H9 (cell line): ENCODE measurements around the gene TFDP1. TPM values are rescaled to one million over a fixed set of nuclear protein-coding genes. Genes with fewer than 3 reads are reported as not detected.

Experiments used
- DNase-seq: peaks from one replicate; pipeline ENCODE4 v3.0.0-alpha.2; 2017
- H2AFZ ChIP-seq: one replicate; pipeline ENCODE4 v1.6.1; 2013; ENCODE audit warnings: mild to moderate bottlenecking, low read length, control low read depth, moderate library complexity
- H2AK5ac ChIP-seq: 2 replicates; pipeline ENCODE4 v1.6.1; 2013; ENCODE audit warnings: low read length, control low read depth, mixed read lengths; ENCODE audit not compliant: insufficient read length
- H2BK120ac ChIP-seq: one replicate; pipeline ENCODE4 v1.6.1; 2013; ENCODE audit warnings: low read depth, mild to moderate bottlenecking, low read length, control low read depth, inconsistent platforms; ENCODE audit not compliant: poor library complexity, severe bottlenecking
- H2BK12ac ChIP-seq: 2 replicates; pipeline ENCODE4 v1.6.1; 2013; ENCODE audit warnings: low read length, control low read depth, mixed read lengths, low read depth; ENCODE audit not compliant: insufficient read length
- H2BK15ac ChIP-seq: 2 replicates; pipeline ENCODE4 v1.6.1; 2013; ENCODE audit warnings: low read depth, low read length, control low read depth
- H2BK20ac ChIP-seq: one replicate; pipeline ENCODE4 v1.6.1; 2013; ENCODE audit warnings: low read depth, mild to moderate bottlenecking, low read length, control low read depth, inconsistent platforms; ENCODE audit not compliant: poor library complexity, severe bottlenecking
- H2BK5ac ChIP-seq: 2 replicates; pipeline ENCODE4 v1.6.1; 2013; ENCODE audit warnings: low read length, control low read depth, mixed read lengths; ENCODE audit not compliant: insufficient read length
- H3K14ac ChIP-seq: 2 replicates; pipeline ENCODE4 v1.6.1; 2013; ENCODE audit warnings: low read length, control low read depth; ENCODE audit not compliant: insufficient read depth
- H3K18ac ChIP-seq: 2 replicates; pipeline ENCODE4 v1.6.1; 2013; ENCODE audit warnings: low read depth, mild to moderate bottlenecking, mixed read lengths, low read length, control low read depth; ENCODE audit not compliant: insufficient read length
- H3K23ac ChIP-seq: 2 replicates; pipeline ENCODE4 v1.6.1; 2013; ENCODE audit warnings: low read length, control low read depth, mixed read lengths, low read depth; ENCODE audit not compliant: insufficient read length
- H3K23me2 ChIP-seq: 2 replicates; pipeline ENCODE4 v1.6.1; 2013; ENCODE audit warnings: low read depth, mild to moderate bottlenecking, mixed read lengths, low read length, control low read depth; ENCODE audit not compliant: insufficient read length, poor library complexity, severe bottlenecking
- H3K27ac ChIP-seq: 2 replicates; pipeline ENCODE4 v1.5.1; 2013; ENCODE audit warnings: low read length, control low read depth, mixed read lengths, low read depth; ENCODE audit not compliant: insufficient read length
- H3K27me3 ChIP-seq: 2 replicates; pipeline ENCODE4 v1.6.1; 2013; ENCODE audit warnings: low read length, control low read depth, inconsistent platforms; ENCODE audit not compliant: insufficient read depth
- H3K4ac ChIP-seq: 2 replicates; pipeline ENCODE4 v1.6.1; 2013; ENCODE audit warnings: low read depth, mild to moderate bottlenecking, control low read depth, inconsistent platforms, low read length, moderate library complexity
- H3K4me1 ChIP-seq: 2 replicates; pipeline ENCODE4 v1.6.1; 2013; ENCODE audit warnings: low read length, control low read depth, inconsistent platforms; ENCODE audit not compliant: insufficient read depth
- H3K4me2 ChIP-seq: 2 replicates; pipeline ENCODE4 v1.6.1; 2013; ENCODE audit warnings: low read length, control low read depth, mixed read lengths; ENCODE audit not compliant: insufficient read length, insufficient read depth
- H3K56ac ChIP-seq: 2 replicates; pipeline ENCODE4 v1.6.1; 2013; ENCODE audit warnings: low read depth, mild to moderate bottlenecking, mixed read lengths, low read length, control low read depth; ENCODE audit not compliant: insufficient read length
- H3K79me1 ChIP-seq: 2 replicates; pipeline ENCODE4 v1.6.1; 2013; ENCODE audit warnings: low read depth, mild to moderate bottlenecking, moderate library complexity, low read length, control low read depth, inconsistent platforms; ENCODE audit not compliant: insufficient read depth, poor library complexity, severe bottlenecking
- H3K79me2 ChIP-seq: 2 replicates; pipeline ENCODE4 v1.6.1; 2013; ENCODE audit warnings: low read length, control low read depth, inconsistent platforms; ENCODE audit not compliant: insufficient read depth
- H3K9ac ChIP-seq: 2 replicates; pipeline ENCODE4 v1.6.1; 2013; ENCODE audit warnings: low read length, control low read depth, mixed read lengths; ENCODE audit not compliant: insufficient read length; ENCODE audit errors: extremely low read depth
- H3K9me3 ChIP-seq: one replicate; pipeline ENCODE4 v1.6.1; 2013; ENCODE audit warnings: low read depth, low read length, inconsistent platforms; ENCODE audit not compliant: control insufficient read depth
- H3T11ph ChIP-seq: one replicate; pipeline ENCODE4 v1.6.1; 2013; ENCODE audit warnings: mild to moderate bottlenecking, low read length, control low read depth, inconsistent platforms
- H4K20me1 ChIP-seq: one replicate; pipeline ENCODE4 v1.6.1; 2013; ENCODE audit not compliant: control insufficient read depth, insufficient read length, insufficient read depth
- H4K5ac ChIP-seq: 2 replicates; pipeline ENCODE4 v1.6.1; 2013; ENCODE audit warnings: low read depth, mild to moderate bottlenecking, mixed read lengths, low read length, control low read depth; ENCODE audit not compliant: insufficient read length
- H4K8ac ChIP-seq: replicated peaks from 2 replicates; pipeline ENCODE4 v1.6.1; 2013; ENCODE audit warnings: low read length, control low read depth, mixed read lengths, low read depth; ENCODE audit not compliant: insufficient read length
- H4K91ac ChIP-seq: 2 replicates; pipeline ENCODE4 v1.6.1; 2013; ENCODE audit warnings: low read depth, mild to moderate bottlenecking, moderate library complexity, mixed read lengths, low read length, control low read depth; ENCODE audit not compliant: insufficient read length
- H3K27ac Mint-ChIP-seq, 3 experiments: 2 replicates in 2 of 3; 3 replicates in 1 of 3; pipeline ENCODE4 v1.8.0; 2020 to 2021; ENCODE audit warnings: mixed read lengths in 3 of 3, mild to moderate bottlenecking in 1 of 3, moderate library complexity in 1 of 3
- H3K27me3 Mint-ChIP-seq: 2 replicates; pipeline ENCODE4 v1.8.0; 2021; ENCODE audit warnings: low read depth, mild to moderate bottlenecking, moderate library complexity, mixed read lengths
- H3K36me3 Mint-ChIP-seq, 3 experiments: 2 replicates in 2 of 3; 3 replicates in 1 of 3; pipeline ENCODE4 v1.8.0; 2020 to 2021; ENCODE audit warnings: low read depth in 3 of 3, mixed read lengths in 3 of 3; ENCODE audit not compliant: insufficient read depth in 1 of 3
- H3K4me1 Mint-ChIP-seq, 2 experiments: 2 replicates each; pipeline ENCODE4 v1.8.0; 2020; ENCODE audit warnings: mixed read lengths in 2 of 2
- H3K4me3 Mint-ChIP-seq, 2 experiments: 2 replicates in 1 of 2; 3 replicates in 1 of 2; pipeline ENCODE4 v1.8.0; 2020 to 2021; ENCODE audit warnings: mild to moderate bottlenecking in 2 of 2, mixed read lengths in 2 of 2, moderate library complexity in 1 of 2
- H3K9me3 Mint-ChIP-seq, 2 experiments: 2 replicates in 1 of 2; 3 replicates in 1 of 2; pipeline ENCODE4 v1.8.0; 2020; ENCODE audit warnings: mild to moderate bottlenecking in 2 of 2, mixed read lengths in 2 of 2, moderate library complexity in 1 of 2
- CTCF ChIP-seq: fragments of 200-600 bp; sonication (generic); conservative IDR thresholded peaks from 3 replicates; pipeline ENCODE4 v1.8.0; 2021; ENCODE audit warnings: antibody characterized with exemption, mild to moderate bottlenecking
- WGBS: extraction: QIAGEN DNeasy Blood & Tissue Kit; methylation state at CpG from one replicate; pipeline ENCODE4 v1.1.7; 2013; ENCODE audit warnings: missing lambda C conversion rate, low lambda C conversion rate, mixed read lengths; ENCODE audit not compliant: insufficient read length; ENCODE audit errors: extremely low coverage; 5-methylcytosine and 5-hydroxymethylcytosine counted together
- total RNA-seq: library from RNA; stranded (reverse); gene quantifications from 2 replicates; pipeline ENCODE4 v1.2.1, GENCODE V29; 2021

The TFDP1 gene
- total RNA-seq, 1 experiment from 2014 or later = 111 TPM

- no peak overlapping the region for H4K91ac ChIP-seq
- no peak overlapping the region for H2BK15ac ChIP-seq
- H3K18ac ChIP-seq = no peak overlapping the region
- Mint-ChIP-seq H3K4me3 (no peak overlapping the region), H3K9me3 (no peaks in the 10 kb centered on the region), H3K36me3 (peaks cover 0 to 23% (median 19%) of the 10 kb centered on the region in 3 experiments; a peak in 5 of 7 replicates), H3K4me1 (peaks cover 12 to 30% of the 10 kb centered on the region in 2 experiments), H3K27me3 (no peaks in the 10 kb centered on the region; the same call in 1 of the 2 replicates), H3K27ac (peak overlapping the region; percentile 14 to 70 (median 66); a peak in 4 of 7 replicates)
- no peak overlapping the region for H3K56ac ChIP-seq
- no peak overlapping the region for H2BK120ac ChIP-seq
- H4K5ac ChIP-seq = no peak overlapping the region
- peak; percentile 25 for DNase-seq
- WGBS = no CpG with 5 or more reads among the region's 9 CpGs
- H2BK20ac ChIP-seq = no peak overlapping the region
- H3K27me3 ChIP-seq = no peaks in the 10 kb centered on the region
- H3K4me2 ChIP-seq = no peak overlapping the region
- H3K27ac ChIP-seq = no peak overlapping the region
- no peaks in the 10 kb centered on the region; the same call in 1 of the 2 replicates for H3K4me1 ChIP-seq
- no peak overlapping the region for H3K23ac ChIP-seq
- TF ChIP-seq CTCF = no peak
- no peak overlapping the region for H3T11ph ChIP-seq
- H2BK12ac ChIP-seq = no peak overlapping the region
- H3K79me2 ChIP-seq = no peaks in the 10 kb centered on the region; the same call in 1 of the 2 replicates
- no peak overlapping the region for H2BK5ac ChIP-seq
- no peaks in the 10 kb centered on the region for H3K23me2 ChIP-seq
- H3K4ac ChIP-seq = no peak overlapping the region
- H3K9ac ChIP-seq = no peak overlapping the region
- H2AFZ ChIP-seq = no peak overlapping the region
- no peak overlapping the region for H4K8ac ChIP-seq
- H3K14ac ChIP-seq = no peak overlapping the region
- no peaks in the 10 kb centered on the region for H3K9me3 ChIP-seq
- no peak overlapping the region for H2AK5ac ChIP-seq
- H3K79me1 ChIP-seq = no peaks in the 10 kb centered on the region
- H4K20me1 ChIP-seq = peaks cover 3% of the 10 kb centered on the region
Measured at GRCh38 chr13:113550453-113550852, 34.1 kb upstream of the TFDP1 start.
